Measurements from ENCODE around the gene BLZF1. TPM values are rescaled to one million over a fixed set of nuclear protein-coding genes. Genes with fewer than 3 reads are reported as not detected.

The BLZF1 gene
- total and polyA plus RNA-seq, 12 donors: 8.4 to 32.5 (median 24.1) TPM

GRCh38 chr1:169426174-169426705, 58.2 kb downstream of the BLZF1 start:
- Histone ChIP-seq H3K4me1 (peaks cover 0 to 12% (median 0%) of the 10 kb centered on the region in 9 donors), H3K36me3 (no peaks in the 10 kb centered on the region), H3K9me3 (no peaks in the 10 kb centered on the region), H3K4me3 (peak overlapping the region in 6 of 10 donors; percentile 45 to 63 (median 56)), H3K27ac (no peak overlapping the region), H3K27me3 (peaks cover 0 to 37% (median 0%) of the 10 kb centered on the region in 7 donors)
- no peak for ATAC-seq
- no peak for DNase-seq
- intact Hi-C loops (cut with DNase I): no loop called here
- WGBS, 2 donors: 46 to 54% methylated on average over 6 of the region's 6 CpGs
- TF ChIP-seq CTCF (IDR thresholded peaks at IDR 0.05): no peak

- DNase-seq (peak; percentile 63 to 70), ATAC-seq (peak; percentile 73 to 98 (median 94))
- Histone ChIP-seq H3K36me3 (no peaks in the 10 kb centered on the region), H3K9me3 (peaks cover 0 to under 1% (median 0%) of the 10 kb centered on the region in 11 donors), H3K27me3 (peaks cover 0 to 43% (median 0%) of the 10 kb centered on the region in 7 donors), H3K27ac (peak within 1 kb of the TSS in 3 of 10 donors; percentile 5 to 20 (median 6)), H3K4me3 (peak within 1 kb of the TSS; percentile 35 to 63 (median 52)), H3K4me1 (peaks cover 0 to 12% (median 0%) of the 10 kb centered on the region in 9 donors)
- 1 to 2% methylated on average over 29 of the region's 29 CpGs for WGBS, 2 donors
- intact Hi-C loops (cut with DNase I): no loop called here
- no peak for TF ChIP-seq CTCF (IDR thresholded peaks at IDR 0.05)
Observed at GRCh38 chr1:169427081-169427641, 59.2 kb downstream of the BLZF1 start, which contains the start of gene CCDC181. Gene CCDC181, minus strand, starts transcription at chr1:169427474. Its CDS starts 2,547 bp downstream, at chr1:169424927.

Other genes starting within 250 kb of the BLZF1 start
- gene NME7, start 398 bp upstream of the BLZF1 start, total RNA-seq: 10 to 100 TPM in 6 of 10 donors, 1 to 10 TPM in 4; 5.6 to 18.9 (median 10.5) TPM
- gene NME7, start 398 bp upstream of the BLZF1 start, polyA plus RNA-seq: 10 to 100 TPM in 1 of 2 donors, 1 to 10 TPM in 1; 5.5 to 12.4 TPM
- 1 to 10 TPM in 4 of 10 donors, under 1 TPM in 6; 0.52 to 1.5 (median 0.96) TPM for gene CCDC181, start 59.3 kb downstream of the BLZF1 start, total RNA-seq
- 1 to 10 TPM in 1 of 2 donors, under 1 TPM in 1; 0.51 to 1.0 TPM for gene CCDC181, start 59.3 kb downstream of the BLZF1 start, polyA plus RNA-seq
- gene SLC19A2, start 117.7 kb downstream of the BLZF1 start, total RNA-seq: 10 to 100 TPM in 8 of 10 donors, 1 to 10 TPM in 2; 7.6 to 36.3 (median 16.1) TPM
- gene SLC19A2, start 117.7 kb downstream of the BLZF1 start, polyA plus RNA-seq: 10 to 100 TPM; 23.5 to 43.2 TPM
- 10 to 100 TPM in 4 of 10 donors, 1 to 10 TPM in 5, under 1 TPM in 1; 0.94 to 31.4 (median 6.9) TPM for gene F5, start 218.3 kb downstream of the BLZF1 start, total RNA-seq
- gene F5, start 218.3 kb downstream of the BLZF1 start, polyA plus RNA-seq: 10 to 100 TPM in 1 of 2 donors, 1 to 10 TPM in 1; 4.6 to 40.3 TPM